ENCODE data around the gene PCGF5.

The PCGF5 gene

DNA sequence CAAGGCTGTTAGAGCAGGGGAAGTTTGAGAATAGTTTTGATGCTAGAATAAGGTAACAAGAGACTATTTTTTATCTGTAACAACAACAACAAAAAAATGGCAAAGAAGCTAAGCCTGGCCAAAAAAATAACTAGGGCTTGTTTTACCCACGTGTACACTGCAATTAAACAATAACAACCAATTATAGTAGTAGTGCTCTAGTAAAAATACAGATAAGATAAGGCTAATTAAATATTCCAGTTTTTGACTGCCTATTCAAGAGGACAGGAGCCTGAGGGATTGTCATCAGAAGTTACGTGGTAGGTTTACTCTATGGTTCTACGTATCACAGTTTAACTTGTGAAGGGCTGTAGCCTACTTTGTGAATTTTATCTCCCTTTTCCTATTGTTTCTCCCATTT is 29.2 kb downstream of the PCGF5 start (continued):
- TF ChIP-seq ZNF274 (IDR thresholded peaks at IDR 0.05; ENCODE audit: low read length) = no peak
- TF ChIP-seq ZNF274 (tag by site-specific recombination; IDR thresholded peaks at IDR 0.05; ENCODE audit: borderline replicate concordance) = no peak
- no peak for TF ChIP-seq ZNF292 (tag by site-specific recombination; IDR thresholded peaks at IDR 0.05; ENCODE audit: borderline replicate concordance, low read depth)
- TF ChIP-seq ZNF555 (tag by site-specific recombination; conservative IDR thresholded peaks at IDR 0.05) = no peak
- TF ChIP-seq ZNF248 (tag by site-specific recombination; IDR thresholded peaks at IDR 0.05) = no peak
- TF ChIP-seq, protein P1, sequence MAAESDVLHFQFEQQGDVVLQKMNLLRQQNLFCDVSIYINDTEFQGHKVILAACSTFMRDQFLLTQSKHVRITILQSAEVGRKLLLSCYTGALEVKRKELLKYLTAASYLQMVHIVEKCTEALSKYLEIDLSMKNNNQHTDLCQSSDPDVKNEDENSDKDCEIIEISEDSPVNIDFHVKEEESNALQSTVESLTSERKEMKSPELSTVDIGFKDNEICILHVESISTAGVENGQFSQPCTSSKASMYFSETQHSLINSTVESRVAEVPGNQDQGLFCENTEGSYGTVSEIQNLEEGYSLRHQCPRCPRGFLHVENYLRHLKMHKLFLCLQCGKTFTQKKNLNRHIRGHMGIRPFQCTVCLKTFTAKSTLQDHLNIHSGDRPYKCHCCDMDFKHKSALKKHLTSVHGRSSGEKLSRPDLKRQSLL (tag by site-specific recombination; IDR thresholded peaks at IDR 0.05) = no peak
- no peak for TF ChIP-seq TCF7L2 (IDR thresholded peaks at IDR 0.05; ENCODE audit: borderline replicate concordance, low read depth, low read length)
- TF ChIP-seq SP7 (tag by site-specific recombination; IDR thresholded peaks at IDR 0.05) = peak; percentile 31; the same call in 1 of the 2 replicates
- TF ChIP-seq SCRT2 (tag by site-specific recombination; IDR thresholded peaks at IDR 0.05) = no peak
- no peak for TF ChIP-seq ZNF311 (tag by site-specific recombination; IDR thresholded peaks at IDR 0.05; ENCODE audit: borderline replicate concordance)
- TF ChIP-seq, protein P2, sequence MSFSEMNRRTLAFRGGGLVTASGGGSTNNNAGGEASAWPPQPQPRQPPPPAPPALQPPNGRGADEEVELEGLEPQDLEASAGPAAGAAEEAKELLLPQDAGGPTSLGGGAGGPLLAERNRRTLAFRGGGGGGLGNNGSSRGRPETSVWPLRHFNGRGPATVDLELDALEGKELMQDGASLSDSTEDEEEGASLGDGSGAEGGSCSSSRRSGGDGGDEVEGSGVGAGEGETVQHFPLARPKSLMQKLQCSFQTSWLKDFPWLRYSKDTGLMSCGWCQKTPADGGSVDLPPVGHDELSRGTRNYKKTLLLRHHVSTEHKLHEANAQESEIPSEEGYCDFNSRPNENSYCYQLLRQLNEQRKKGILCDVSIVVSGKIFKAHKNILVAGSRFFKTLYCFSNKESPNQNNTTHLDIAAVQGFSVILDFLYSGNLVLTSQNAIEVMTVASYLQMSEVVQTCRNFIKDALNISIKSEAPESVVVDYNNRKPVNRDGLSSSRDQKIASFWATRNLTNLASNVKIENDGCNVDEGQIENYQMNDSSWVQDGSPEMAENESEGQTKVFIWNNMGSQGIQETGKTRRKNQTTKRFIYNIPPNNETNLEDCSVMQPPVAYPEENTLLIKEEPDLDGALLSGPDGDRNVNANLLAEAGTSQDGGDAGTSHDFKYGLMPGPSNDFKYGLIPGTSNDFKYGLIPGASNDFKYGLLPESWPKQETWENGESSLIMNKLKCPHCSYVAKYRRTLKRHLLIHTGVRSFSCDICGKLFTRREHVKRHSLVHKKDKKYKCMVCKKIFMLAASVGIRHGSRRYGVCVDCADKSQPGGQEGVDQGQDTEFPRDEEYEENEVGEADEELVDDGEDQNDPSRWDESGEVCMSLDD (tag by site-specific recombination; IDR thresholded peaks at IDR 0.05) = no peak
- TF ChIP-seq, protein P3, sequence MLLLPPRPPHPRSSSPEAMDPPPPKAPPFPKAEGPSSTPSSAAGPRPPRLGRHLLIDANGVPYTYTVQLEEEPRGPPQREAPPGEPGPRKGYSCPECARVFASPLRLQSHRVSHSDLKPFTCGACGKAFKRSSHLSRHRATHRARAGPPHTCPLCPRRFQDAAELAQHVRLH (tag by site-specific recombination; IDR thresholded peaks at IDR 0.05) = no peak
- TF ChIP-seq, protein P4, sequence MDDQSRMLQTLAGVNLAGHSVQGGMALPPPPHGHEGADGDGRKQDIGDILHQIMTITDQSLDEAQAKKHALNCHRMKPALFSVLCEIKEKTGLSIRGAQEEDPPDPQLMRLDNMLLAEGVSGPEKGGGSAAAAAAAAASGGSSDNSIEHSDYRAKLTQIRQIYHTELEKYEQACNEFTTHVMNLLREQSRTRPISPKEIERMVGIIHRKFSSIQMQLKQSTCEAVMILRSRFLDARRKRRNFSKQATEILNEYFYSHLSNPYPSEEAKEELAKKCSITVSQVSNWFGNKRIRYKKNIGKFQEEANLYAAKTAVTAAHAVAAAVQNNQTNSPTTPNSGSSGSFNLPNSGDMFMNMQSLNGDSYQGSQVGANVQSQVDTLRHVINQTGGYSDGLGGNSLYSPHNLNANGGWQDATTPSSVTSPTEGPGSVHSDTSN (CRISPR knock-in tag; IDR thresholded peaks at IDR 0.05) = no peak
- TF ChIP-seq BCL11B (tag by site-specific recombination; IDR thresholded peaks at IDR 0.05; ENCODE audit: low read depth) = 0 out of 2 replicates have a peak, but pooled peaks have one; percentile 39
- TF ChIP-seq ZNF133 (tag by site-specific recombination; IDR thresholded peaks at IDR 0.05) = no peak
- TF ChIP-seq MZF1 (tag by site-specific recombination; IDR thresholded peaks at IDR 0.05; ENCODE audit: borderline replicate concordance) = no peak
- TF ChIP-seq, protein P5, sequence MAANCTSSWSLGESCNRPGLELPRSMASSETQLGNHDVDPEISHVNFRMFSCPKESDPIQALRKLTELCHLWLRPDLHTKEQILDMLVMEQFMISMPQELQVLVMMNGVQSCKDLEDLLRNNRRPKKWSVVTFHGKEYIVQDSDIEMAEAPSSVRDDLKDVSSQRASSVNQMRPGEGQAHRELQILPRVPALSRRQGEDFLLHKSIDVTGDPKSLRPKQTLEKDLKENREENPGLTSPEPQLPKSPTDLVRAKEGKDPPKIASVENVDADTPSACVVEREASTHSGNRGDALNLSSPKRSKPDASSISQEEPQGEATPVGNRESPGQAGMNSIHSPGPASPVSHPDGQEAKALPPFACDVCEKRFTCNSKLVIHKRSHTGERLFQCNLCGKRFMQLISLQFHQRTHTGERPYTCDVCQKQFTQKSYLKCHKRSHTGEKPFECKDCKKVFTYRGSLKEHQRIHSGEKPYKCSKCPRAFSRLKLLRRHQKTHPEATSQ (tag by site-specific recombination; IDR thresholded peaks at IDR 0.05) = no peak
- TF ChIP-seq, protein P6, sequence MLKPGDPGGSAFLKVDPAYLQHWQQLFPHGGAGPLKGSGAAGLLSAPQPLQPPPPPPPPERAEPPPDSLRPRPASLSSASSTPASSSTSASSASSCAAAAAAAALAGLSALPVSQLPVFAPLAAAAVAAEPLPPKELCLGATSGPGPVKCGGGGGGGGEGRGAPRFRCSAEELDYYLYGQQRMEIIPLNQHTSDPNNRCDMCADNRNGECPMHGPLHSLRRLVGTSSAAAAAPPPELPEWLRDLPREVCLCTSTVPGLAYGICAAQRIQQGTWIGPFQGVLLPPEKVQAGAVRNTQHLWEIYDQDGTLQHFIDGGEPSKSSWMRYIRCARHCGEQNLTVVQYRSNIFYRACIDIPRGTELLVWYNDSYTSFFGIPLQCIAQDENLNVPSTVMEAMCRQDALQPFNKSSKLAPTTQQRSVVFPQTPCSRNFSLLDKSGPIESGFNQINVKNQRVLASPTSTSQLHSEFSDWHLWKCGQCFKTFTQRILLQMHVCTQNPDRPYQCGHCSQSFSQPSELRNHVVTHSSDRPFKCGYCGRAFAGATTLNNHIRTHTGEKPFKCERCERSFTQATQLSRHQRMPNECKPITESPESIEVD (tag by site-specific recombination; IDR thresholded peaks at IDR 0.05) = peak; percentile 90
- TF ChIP-seq ZNF211 (tag by site-specific recombination; IDR thresholded peaks at IDR 0.05; ENCODE audit: low read depth) = no peak
- TF ChIP-seq ZSCAN30 (tag by site-specific recombination; IDR thresholded peaks at IDR 0.05) = no peak
- TF ChIP-seq GLI2 (tag by site-specific recombination; IDR thresholded peaks at IDR 0.05; ENCODE audit: borderline replicate concordance, low read depth) = 0 out of 2 replicates have a peak, but pooled peaks have one; percentile 34
- TF ChIP-seq, protein P7, sequence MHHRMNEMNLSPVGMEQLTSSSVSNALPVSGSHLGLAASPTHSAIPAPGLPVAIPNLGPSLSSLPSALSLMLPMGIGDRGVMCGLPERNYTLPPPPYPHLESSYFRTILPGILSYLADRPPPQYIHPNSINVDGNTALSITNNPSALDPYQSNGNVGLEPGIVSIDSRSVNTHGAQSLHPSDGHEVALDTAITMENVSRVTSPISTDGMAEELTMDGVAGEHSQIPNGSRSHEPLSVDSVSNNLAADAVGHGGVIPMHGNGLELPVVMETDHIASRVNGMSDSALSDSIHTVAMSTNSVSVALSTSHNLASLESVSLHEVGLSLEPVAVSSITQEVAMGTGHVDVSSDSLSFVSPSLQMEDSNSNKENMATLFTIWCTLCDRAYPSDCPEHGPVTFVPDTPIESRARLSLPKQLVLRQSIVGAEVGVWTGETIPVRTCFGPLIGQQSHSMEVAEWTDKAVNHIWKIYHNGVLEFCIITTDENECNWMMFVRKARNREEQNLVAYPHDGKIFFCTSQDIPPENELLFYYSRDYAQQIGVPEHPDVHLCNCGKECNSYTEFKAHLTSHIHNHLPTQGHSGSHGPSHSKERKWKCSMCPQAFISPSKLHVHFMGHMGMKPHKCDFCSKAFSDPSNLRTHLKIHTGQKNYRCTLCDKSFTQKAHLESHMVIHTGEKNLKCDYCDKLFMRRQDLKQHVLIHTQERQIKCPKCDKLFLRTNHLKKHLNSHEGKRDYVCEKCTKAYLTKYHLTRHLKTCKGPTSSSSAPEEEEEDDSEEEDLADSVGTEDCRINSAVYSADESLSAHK (tag by site-specific recombination; IDR thresholded peaks at IDR 0.05) = 0 out of 2 replicates have a peak, but pooled peaks have one; percentile 20
- TF ChIP-seq, protein P8, sequence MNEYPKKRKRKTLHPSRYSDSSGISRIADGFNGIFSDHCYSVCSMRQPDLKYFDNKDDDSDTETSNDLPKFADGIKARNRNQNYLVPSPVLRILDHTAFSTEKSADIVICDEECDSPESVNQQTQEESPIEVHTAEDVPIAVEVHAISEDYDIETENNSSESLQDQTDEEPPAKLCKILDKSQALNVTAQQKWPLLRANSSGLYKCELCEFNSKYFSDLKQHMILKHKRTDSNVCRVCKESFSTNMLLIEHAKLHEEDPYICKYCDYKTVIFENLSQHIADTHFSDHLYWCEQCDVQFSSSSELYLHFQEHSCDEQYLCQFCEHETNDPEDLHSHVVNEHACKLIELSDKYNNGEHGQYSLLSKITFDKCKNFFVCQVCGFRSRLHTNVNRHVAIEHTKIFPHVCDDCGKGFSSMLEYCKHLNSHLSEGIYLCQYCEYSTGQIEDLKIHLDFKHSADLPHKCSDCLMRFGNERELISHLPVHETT (tag by site-specific recombination; IDR thresholded peaks at IDR 0.05) = no peak
- TF ChIP-seq FEZF1 (tag by site-specific recombination; IDR thresholded peaks at IDR 0.05) = peak; percentile 91
- peak; percentile 60; the same call in 1 of the 2 replicates for TF ChIP-seq ZNF843 (tag by site-specific recombination; IDR thresholded peaks at IDR 0.05)
- TF ChIP-seq ZNF558 (tag by site-specific recombination; IDR thresholded peaks at IDR 0.05) = no peak
- TF ChIP-seq ZNF223 (tag by site-specific recombination; IDR thresholded peaks at IDR 0.05) = no peak
- peak; percentile 48; the same call in 1 of the 2 replicates for TF ChIP-seq ZXDB (tag by site-specific recombination; IDR thresholded peaks at IDR 0.05)

All from HEK293 (cell line).